GM12864 (cell line): ENCODE results near the gene ITM2B.
"Not testable (repeated sequence)": the region's sequence is repeated elsewhere in the genome, so short reads cannot be mapped to it uniquely, and the experiment has no call there.

Experiments
- DNase-seq: peaks from one replicate; pipeline ENCODE4 v3.0.0-alpha.2; 2011; ENCODE audit warnings: low read depth
- H3K4me3 ChIP-seq: 2 replicates; pipeline ENCODE4 v1.5.1; 2011; ENCODE audit warnings: mild to moderate bottlenecking, low read depth, low read length, control low read depth
- TF ChIP-seq, protein P1 (sequence below): IDR thresholded peaks from 2 replicates; pipeline ENCODE4 v1.5.1; 2011; ENCODE audit warnings: low read depth, mild to moderate bottlenecking, moderate library complexity, low read length, control low read depth, inconsistent platforms; ENCODE audit errors: missing control alignments

Gene ITM2B

DNA sequence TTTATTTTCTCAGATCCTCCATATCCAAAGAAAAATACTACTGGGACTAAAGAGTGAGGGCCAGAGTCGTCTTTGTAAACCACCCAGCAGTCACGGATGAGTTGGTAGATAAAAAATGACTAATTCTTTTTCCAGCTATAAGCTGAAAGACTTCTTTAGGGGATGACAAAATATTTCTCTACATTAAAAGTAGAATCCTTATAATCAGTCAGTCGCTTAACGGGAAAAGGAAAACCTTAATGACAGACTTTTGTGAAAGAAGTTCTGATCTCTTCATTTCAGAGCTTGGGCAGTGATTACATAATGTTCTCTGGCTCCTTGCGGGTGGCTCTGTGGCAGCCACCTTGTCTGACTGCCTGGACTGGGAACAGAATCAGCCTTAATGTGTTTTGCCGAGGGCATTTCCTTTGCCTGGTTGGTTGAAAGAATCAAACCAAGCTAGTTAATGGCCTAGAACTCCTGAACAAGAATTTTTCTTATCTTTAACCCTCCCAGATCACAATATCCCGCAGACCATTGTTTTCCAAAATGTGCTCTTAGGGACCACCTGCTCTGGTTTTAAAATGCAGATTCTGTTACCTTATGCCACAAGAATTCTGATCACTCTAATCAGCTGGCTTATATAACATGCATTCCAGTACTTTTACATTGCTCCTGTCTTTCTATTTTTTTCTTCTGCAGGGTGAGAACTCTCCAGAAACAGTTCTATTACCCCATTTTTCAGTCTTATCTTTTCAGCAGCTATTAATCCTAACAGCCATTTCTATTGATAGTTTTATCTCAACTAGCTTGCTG is 2.5 kb downstream of the ITM2B start:
- TF ChIP-seq, protein P1, sequence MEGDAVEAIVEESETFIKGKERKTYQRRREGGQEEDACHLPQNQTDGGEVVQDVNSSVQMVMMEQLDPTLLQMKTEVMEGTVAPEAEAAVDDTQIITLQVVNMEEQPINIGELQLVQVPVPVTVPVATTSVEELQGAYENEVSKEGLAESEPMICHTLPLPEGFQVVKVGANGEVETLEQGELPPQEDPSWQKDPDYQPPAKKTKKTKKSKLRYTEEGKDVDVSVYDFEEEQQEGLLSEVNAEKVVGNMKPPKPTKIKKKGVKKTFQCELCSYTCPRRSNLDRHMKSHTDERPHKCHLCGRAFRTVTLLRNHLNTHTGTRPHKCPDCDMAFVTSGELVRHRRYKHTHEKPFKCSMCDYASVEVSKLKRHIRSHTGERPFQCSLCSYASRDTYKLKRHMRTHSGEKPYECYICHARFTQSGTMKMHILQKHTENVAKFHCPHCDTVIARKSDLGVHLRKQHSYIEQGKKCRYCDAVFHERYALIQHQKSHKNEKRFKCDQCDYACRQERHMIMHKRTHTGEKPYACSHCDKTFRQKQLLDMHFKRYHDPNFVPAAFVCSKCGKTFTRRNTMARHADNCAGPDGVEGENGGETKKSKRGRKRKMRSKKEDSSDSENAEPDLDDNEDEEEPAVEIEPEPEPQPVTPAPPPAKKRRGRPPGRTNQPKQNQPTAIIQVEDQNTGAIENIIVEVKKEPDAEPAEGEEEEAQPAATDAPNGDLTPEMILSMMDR = no peak
- H3K4me3 ChIP-seq = no peak overlapping the region
- DNase-seq = no peak

- no peak for DNase-seq
- TF ChIP-seq, protein P1 = no peak
- H3K4me3 ChIP-seq = no peak overlapping the region
These were observed 3.7 kb downstream of the ITM2B start for GRCh38 chr13:48236528-48237353.

DNA sequence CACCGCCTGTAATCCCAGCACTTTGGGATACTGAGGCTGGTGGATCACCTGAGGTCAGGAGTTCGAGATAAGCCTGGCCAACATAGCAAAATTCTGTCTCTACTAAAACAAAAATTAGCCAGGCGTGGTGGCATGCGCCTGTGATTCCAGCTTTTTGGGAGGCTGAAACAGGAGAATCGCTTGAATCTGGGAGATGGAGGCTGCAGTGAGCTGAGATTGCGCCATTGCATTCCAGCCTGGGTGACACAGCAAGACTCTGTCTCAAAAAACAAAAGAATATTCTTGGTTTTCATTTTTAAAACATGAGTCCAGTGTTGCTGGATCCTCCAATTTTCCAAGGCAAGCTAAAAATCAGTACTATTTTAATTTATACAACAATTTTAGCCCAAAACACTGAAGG is 6.4 kb downstream of the ITM2B start:
- DNase-seq, H3K4me3 ChIP-seq: not testable (repeated sequence)

DNA sequence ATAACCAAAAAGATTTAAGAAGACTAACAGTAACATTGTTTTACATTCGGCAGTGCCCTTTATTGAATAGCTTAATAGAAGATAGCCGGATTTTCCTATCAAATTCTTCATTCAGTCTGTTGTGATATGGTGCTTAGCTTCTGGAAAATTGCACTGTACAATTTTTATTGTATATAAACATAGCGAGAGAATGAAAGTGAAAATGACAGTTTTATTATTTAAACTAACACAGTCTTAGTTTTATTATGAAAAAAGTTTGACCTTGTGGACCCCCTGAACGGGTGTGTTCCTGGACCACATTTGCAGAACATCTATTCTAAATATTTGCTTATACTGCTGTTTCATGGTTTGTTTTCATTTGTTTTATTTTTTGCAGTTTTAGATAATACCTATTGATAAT is 8.6 kb downstream of the ITM2B start:
- DNase-seq = no peak
- no peak overlapping the region for H3K4me3 ChIP-seq
- TF ChIP-seq, protein P1 = no peak

DNA sequence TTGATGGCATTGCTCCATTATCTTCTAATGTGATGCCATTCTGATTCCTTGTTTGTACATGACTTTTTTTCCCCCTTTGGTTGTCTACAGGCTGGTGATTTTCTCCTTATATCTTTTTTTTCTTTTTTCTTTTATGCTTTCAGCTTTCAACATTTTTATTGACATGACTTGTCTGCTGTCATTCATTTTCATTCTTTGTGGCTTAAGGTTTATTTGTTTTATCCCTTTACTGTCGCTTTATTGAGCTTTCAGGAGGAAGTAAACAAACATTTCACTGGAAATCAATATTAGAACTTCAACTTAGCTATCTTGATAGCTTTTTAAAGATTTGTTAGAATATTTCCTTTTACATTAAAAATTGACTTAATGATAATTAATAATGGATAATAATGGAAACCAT is 9.7 kb downstream of the ITM2B start:
- no peak for DNase-seq
- no peak overlapping the region for H3K4me3 ChIP-seq
- TF ChIP-seq, protein P1 = no peak

GRCh38 chr13:48244159-48244558 is 11.2 kb downstream of the ITM2B start:
- no peak for DNase-seq
- no peak overlapping the region for H3K4me3 ChIP-seq
- TF ChIP-seq, protein P1 = no peak

DNA sequence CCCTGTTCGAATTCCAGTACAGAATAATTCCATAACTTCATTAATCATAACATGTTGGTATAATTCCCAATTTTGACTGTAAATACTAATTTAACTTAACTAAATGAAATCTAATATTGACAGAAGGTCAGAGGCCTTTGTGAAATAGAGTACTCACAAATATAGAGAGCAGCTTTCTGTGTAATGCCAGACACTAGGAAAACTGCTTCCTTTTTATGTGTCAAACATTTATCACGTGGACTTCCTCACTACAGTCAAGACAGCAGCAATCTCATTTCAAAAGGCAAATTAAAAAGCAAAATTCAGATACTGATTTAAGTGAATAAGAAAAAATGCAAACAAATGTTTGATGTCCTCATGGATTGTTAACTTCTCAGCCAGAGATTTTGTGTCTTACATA is 13.1 kb downstream of the ITM2B start:
- H3K4me3 ChIP-seq = no peak overlapping the region
- no peak for DNase-seq
- TF ChIP-seq, protein P1 = no peak
